ENCODE results near the gene GNG12.
A peak's percentile ranks its signal among the peaks of the same experiment; 100 is the strongest.

Gene GNG12

DNA sequence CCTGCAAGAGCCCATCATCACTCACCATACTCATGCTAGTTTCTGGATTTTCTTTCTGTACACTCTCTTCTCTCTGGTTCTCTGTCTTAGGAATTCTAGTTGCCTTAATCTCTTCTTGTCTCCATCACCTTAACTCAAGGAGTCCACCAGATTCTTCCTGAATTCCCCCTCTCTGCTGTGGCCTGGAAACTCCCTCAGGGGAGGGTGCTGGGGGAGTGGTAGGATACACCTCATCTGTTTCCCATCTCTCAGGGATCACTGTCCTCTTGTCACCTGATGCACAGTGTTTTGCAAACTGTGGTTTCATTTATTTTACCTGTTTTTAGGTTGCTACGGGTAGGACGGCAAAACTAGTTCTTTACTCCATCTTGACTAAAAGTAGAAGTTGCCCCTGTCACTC lies 6.6 kb upstream of the GNG12 start:
- no peak for DNase-seq

DNA sequence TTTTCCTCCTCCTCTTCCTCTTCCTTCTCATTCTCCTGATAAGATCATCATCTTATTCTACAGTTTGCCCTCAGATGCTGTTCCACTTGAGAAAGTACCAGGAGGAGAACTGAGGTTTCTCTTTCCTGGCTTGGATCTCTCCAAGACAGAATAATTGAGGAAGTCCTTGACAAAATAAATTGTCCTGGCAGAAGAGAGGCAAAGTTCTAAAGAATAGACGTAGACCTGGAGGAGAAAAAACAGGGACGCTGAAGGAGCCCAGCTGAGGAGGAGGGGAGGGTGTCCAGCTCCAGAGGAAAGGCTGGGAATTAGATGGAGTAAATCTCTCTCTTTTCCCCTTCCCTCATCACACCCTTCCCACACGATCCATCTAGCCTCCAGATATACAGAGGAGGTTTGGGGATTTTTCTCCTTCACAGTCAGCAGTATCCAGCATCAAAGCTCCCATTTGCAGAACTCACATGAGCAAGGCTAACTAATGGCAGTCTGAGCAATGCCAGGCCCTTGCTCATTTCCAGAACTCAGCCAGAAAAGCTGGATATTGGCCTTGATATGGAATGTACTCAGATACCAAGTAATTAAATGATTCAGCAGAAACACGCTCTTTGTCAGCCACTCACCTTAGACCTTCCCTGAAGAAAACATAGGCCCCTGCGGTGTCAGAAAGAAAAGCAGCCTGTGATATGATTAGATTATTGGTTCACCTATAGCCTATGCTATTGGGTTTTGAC lies 5.1 kb upstream of the GNG12 start:
- no peak for DNase-seq

DNA sequence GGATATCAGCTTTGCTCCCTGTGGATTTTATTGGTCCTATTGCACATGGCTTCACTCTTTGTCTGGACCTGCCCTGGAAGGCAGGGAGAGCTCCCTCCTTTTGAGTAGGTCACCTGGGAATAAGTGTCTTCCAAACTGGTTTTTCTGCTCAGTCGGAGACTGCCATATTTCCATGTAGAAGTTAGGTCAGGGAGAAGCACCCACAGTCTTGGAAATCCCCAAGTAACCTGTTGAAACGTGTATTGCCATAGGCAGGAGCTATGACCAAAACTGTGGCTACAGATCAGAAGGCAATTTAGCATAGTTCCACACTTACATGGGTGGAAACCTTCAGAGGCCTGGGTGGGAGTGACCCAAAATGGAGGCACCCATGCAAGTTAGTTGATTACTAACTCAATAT lies 3.5 kb upstream of the GNG12 start:
- DNase-seq: no peak

DNA sequence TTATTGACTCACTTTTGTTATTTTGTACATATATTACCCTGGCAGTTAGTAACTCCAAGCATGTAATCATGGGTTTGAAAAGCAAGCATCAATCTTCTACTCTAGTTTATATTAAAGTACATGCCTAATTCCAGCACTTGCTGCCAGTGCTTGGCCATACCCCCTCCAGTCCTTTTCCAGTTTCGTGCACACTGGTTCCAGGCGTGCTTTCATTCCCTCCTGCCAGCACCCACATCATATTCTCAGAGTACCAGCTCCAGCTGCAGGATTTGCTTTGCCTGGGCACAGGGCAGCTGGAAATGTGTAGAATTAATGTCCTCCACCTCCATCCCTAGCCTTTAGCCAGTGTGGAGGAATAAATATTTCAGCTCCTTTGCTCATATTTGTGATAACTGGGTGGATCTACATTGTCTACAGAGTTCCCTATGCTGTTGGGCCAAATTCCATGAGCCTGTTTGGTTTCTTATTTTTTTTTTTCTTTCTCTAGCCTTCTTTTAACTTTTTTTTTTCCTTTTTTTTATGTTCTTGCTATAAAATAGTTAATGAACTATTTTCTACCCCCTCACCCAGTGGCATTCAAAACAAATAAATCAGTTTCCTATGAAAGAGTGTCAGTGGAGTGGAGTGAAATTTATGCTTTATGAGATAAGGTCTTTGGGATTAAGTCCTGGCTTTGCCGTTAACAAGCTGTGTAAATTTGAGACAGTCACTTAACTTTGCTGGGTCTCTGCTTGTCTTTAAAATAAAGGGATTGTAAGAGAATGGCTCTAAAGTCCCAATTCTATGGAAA lies 2.6 kb upstream of the GNG12 start:
- no peak for DNase-seq

DNA sequence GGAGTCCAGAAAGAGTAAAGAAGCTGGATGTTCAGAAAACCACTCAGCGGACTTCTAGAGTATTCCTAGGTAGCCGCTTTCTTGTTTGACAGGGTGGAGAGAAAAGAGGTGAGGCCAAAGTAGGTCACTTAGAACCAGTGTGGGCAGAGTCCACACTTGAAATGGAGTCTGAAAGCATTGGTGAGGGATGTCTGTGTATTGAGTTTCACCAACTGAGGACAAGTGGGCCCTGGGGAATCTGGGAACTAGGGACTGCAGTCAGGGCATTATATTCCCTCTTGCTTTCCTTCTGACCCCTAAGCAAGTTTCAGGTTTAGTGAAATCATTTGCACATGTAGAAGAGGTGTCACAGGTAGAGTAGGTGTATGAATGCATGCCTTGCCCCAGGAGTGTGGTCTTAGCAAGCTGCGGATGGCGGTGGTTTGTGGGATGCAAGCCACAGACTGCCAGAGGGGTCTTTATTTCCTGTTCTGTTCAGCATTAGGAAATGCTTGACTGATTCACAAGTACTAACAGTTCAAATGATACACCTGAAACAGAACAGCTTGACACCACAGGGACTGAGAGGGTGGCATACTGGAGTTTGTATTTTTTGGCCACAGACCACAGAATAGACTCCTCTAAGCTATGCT lies 1.1 kb upstream of the GNG12 start:
- no peak for DNase-seq

DNA sequence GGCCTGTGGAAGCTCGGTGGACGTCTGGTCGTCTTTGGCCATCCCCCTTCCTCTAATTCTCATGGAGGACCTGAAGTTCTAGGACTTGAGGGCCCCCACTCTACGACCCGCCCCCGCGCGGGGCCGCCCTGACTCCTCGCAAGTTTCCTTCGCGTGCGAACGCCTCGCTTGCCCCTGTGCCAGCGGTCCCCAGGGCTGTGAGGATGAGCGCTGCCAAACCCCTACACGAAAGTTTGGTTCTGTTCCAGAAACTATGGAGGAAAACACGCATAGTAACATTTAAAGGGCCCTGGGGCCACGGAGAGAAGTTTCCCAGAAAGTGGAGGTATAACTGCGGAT lies 304 bp upstream of the GNG12 start:
- no peak for DNase-seq

DNA sequence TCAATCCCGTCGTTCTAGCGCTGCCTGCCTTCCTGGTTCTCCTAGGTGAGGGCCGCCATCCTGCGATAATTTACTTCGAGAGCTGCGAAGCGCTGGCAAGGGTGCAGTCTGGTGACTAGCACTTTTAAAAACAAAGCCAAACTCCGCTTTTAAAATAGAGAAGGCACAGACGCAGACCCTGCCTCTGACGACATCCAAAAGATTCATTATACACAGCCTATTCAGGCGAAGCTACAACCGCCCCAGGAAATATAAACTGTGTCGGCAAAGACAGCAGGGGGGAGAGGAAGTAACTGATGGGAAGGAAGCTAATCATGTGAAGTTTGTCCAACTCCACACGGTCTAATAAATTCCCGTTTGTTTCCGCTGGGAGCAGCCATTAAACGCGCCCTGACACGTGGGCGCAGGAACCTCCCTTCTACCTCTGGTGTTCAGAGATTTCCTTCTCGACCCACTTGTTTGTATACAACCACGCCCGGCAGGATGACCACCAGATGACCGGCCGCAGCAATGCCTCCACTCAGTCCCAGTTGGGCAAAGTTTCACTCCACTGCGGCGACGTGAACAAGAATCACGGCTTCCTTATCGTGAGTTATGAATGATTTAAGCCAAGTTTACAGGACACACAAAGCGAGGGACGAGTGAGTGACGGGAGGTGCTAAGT lies 1.3 kb downstream of the GNG12 start:
- DNase-seq: peak; percentile 47

DNA sequence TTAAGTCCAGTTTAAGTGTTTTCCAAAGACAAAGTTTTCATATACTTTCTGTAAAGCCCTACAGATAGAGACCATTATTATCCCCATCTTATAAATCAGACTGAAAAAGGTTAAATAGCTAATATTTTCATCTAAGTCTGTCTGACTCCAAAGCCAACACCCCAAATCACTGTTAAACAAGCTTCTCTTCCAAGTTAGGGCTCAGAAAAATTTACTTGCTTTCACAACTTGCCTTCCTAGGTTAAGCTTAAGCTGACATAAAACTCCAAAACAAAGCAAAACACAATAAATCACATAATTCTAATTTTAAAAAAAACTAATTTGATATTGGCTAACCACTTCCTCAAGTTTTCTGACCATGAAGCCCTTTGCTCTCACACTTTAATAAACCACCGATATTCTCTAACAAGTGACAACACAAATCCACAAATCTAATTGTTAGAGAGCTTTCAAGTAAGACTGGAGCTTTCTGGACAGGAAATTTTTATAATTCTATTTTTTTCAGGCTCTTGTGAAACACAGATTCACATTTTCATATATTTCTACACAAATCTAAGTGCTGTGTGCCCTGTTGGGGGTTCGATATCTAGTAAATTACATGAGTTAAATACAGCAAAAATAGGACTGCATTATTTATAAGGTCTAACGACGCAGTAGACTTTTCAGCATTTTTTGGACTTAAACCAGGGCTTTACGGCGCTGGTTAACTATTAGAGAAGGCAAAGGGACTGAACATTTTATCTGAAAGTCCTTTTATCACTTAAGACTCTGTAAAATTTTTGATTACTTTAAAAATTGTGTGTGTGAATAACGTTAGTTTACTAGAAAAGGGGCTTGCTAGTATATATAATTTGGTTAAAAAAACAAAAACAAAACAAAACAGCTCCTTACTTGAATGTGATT lies 2.1 kb downstream of the GNG12 start:
- DNase-seq: no peak

DNA sequence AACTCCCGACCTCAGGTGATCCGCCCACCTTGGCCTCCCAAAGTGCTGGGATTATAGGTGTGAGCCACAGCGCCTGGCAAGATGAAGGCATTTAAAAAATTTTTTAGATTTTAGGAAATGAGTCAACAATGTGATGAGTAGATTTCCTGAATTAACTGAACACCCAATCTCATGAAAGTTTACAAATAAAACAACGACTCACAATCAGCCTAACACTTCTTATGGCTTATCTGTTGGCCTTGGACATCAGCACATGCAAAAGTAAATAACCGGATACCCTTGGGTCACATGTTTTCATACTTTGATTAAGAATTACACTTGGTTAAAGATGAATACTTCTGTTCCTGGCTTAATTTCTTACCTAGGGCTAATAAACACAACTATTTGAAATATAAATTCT lies 3.0 kb downstream of the GNG12 start:
- DNase-seq: no peak

DNA sequence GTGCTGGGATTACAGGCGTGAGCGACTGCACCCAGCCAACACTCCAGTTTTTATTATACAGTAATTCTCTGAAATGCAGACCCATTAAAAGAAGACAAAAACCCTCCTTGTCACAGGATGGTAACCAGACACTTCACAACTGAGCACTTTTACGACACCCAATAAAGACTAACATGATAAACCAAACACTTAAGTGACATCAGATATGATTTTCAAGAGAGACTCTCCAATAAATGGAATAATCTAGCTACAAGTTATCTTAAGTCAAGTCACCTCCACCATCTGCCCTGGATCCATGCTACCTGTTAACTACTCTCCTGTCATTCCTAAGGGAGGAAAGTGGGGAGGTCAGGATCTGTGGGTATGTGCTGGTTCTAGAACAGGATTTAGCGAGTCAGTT lies 5.6 kb downstream of the GNG12 start:
- no peak for DNase-seq

DNA sequence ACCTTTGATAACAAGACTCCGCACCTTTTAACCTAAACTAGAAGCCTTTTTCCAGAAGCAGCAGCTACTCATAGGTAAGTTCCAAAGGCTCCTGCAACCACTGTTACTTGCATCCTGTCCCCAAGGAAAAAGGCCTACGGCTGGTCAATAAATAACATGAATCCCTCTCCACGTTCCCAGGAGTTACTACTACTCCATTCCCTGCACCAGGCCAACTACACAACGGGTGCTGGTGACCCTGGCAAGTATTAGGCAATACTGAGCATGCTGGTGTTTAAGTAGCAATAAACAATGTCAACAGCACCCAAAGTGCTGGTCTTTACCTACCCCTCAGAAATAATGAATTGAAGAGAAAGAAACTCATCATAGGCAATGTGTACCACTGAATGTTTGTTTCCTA lies 7.7 kb downstream of the GNG12 start:
- no peak for DNase-seq

DNA sequence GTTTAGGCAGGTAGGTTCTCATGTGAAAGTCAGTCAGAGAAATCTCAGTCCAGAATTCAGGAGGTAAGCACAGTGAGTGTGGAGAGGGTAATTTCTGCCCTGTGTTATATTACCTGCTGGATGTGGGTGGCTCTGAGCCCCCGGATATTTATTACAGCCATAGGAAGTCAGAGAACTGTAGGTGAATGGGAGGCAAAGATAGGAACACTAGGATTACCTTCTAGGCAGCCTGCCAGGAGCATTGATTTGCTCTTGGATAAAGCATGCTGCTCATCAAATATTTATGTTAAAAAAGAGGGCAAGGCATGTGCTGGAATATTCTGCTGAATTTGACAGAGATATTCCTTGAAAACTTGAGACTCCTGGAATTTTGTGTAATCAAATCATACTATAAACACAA lies 8.5 kb downstream of the GNG12 start:
- DNase-seq: no peak

DNA sequence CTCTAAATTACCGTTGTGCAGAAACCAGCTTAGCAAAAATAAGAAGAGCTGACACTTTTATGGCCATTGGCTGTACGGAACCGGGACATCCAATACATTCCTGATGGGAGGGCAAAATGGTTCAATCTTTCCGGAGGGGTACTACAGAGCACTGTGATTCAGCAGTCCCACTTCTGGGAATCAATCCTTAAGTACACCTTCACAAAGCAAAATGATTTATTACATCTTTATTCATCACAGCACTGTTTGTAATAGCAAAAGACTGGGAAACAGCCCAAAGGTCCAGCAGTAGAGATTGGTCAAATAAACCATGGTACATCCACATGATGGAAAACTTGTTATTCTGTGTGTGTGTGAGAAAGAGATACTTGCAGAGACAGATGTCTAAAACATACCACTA lies 9.7 kb downstream of the GNG12 start:
- no peak for DNase-seq

DNA sequence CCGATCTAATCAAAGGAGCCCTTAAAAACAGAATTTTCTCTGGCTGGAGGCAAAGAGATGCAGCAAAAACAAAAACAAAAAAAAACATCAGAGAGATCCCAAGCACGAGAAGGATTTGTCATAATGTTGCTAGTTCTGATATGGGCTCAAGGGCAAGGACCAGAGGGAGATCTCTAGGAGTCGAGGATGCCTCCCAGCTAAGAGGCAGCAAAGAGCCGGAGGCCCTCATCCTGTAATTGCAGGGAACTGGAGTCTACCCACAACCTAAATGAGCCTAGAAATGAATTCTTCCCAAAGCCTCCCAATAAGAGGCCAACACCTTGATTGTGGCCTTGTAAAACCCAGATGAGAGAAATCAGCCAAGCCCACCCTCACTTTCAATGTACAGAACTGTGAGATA lies 12.0 kb downstream of the GNG12 start:
- no peak for DNase-seq

DNA sequence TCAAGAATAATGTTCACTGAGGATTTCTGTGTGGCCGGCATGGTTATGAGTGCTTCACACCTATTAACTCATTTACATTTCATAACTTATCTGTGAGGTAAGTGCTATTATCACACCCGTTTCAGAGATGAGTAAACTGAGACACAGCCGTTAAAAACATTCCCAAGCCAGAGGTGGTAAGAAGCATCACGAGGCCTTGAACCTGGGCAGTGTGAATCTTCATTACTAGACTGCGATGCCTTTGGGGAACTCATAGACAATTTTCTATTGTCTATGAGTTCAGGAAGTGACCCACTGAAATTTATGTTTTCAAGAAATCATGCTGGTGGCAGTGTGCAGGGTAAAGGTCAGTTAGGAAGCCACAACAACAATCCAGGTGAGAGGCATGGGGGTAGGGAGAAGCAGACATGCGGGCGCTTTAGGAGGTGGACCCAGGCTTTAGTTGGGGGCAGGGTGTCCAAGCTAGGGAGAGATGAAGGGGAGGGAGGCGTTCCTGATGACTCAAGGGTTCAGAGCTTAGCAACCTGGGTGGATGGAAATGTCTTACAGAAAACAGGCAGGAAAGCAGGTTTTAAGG lies 14.5 kb downstream of the GNG12 start:
- no peak for DNase-seq

DNA sequence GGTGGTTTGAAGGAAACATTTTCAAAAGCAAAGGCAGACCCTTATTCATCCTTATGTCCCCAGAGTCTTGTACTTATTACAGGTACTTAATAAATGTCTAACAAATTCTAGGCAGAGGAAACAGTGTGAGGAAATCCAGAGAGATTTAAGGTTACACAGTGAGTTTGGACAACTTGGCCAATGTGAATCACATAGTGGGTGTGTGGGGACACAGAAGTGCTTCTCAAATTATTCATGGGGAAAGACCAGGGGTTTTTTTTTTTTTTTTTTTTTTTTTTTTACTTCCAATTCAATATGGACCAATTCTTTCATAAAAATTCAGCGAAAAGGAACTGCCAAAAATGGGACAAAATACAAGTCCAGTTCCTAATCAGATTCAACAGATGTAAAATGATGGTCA lies 15.1 kb downstream of the GNG12 start:
- DNase-seq: no peak

DNA sequence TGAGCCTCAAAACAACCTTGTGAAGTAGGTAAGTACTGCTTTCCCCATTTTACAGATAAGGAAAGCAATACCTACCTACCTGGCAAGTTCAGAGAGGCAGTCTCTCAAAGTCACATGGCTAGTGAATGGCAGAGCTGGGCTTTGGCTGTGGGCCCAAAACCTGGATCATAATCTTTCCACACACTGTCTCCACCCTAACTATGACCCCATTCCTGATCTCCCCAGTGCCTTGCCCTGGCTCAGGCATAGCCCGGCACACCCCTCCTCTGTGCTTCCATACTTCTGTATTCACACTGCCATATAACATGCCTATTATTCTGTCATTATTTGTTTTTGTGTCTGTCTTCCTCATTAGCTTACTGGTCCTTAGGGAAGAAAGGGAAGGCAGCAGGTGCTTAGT lies 15.9 kb downstream of the GNG12 start:
- no peak for DNase-seq

DNA sequence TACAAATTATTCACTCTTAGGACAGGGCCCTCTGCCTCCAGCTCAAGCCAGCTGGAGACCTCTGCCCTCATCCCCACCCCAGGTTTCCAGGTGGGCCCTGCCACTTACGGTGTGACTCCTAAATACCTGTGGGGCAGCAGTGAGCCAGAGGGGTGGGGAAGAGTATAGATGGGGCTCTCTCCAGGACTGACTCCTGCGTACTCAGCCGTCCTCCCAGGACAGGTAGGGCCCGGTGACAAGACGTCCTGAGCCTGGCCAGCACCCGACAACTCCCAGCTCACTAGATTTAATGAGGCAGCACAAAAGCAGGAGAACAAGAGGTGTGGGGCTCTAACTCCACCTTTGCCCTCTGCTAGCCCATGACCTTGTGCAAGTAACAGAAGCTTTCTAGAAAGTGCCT lies 16.8 kb downstream of the GNG12 start:
- no peak for DNase-seq

DNA sequence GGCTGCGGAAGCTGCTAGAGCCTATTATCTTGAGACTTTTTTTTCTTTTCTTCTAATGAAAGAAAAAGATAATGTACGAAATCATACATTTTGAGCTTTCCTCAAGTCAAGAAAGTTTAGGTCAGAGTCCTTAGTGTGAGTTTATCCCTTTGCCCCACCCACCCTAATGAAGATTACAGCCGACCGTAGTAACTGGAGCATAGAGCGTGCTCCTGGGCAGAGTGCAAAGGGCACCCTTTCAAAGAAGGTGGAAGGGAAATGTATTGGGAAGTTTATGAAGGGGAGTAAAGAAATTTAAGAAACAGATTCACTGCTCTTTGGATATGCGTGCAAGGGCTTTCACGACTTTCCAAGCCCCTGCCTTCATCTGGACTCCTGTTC lies 17.2 kb downstream of the GNG12 start:
- DNase-seq: no peak

DNA sequence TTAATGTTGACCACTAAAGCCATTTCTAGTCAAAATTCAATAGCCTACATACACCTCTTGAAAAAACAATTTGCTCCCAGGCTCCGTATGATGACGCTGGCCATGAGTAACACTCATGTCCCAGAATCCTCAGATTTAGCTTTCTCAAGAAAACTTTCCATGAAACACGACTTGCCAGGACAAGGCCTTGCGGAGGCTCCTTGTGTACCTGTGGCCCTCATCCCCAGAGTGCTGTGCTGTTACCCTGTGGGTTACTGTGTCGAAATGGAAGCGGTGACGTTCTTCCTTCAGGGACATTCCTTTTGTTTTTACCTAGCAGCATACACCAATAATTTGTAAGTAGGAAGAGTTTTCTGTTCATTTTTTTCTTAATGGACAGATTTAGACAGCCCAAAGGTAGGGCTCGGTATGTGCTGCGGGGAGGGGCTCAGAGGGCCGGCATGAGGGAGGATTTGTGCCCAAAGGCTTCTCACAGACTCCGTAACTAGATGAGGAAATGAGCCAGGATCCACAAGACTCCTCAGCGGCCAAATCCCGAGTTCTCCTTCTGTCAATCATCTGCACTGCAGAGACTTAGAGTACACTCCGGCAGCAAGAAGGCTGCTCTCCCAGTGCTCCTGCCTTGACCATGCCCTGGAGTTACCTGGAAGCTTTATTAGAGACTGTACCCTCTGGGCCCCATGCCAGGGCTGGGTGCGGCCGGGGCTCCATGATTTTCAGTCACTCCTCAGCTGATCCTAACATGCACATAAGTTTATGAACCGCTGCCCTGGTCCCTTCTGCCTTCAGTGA lies 17.8 kb downstream of the GNG12 start:
- DNase-seq: no peak

DNA sequence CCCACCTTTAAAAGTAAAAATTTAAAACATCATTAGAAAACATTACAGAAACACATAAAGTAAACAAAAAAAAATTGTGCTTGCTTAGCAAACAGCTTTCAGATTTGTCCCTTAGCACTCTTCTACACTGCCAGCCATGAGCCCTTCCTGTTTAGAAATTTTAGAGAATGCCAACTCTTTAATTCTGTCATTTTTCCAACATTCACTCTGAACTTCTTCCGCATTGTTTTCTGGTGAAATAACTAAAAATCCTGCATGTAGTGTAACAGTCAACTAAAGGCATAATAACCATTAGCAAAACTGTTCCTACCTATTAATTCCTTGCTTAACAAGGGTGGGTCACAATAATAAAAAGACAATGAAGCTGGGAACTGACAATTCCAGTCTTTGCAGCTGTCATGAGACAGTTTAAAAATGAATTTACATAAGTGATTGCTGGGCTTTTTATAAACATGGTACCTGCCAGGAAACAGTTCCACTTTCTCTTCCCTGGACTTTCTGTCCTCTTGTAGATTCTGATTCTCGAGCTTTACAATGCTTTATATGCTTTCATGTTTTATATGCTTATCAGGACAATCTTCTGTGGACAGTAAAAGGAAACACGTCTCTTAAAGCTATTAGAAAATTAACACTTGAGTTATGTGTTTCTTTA lies 19.0 kb downstream of the GNG12 start:
- DNase-seq: no peak

All from amniotic stem cell (primary cell).